Fibroblast of lung (primary cell): Measurements from ENCODE around the gene FKBP3.

Experiments used
- EZH2 ChIP-seq: IDR thresholded peaks from 2 replicates; pipeline ENCODE4 v1.5.1; 2012; ENCODE audit warnings: low read length, control low read depth, mild to moderate bottlenecking; ENCODE audit errors: missing control alignments
- TF ChIP-seq, protein P1 (sequence below), 2 donors: IDR thresholded peaks in 1 of 2; conservative IDR thresholded peaks in 1 of 2; 1 replicate in 1 of 2; 2 replicates in 1 of 2; pipeline ENCODE4 v1.5.1; 2011 to 2012; ENCODE audit warnings: low read length in 2 of 2, control low read depth in 1 of 2, inconsistent platforms in 1 of 2, low read depth in 1 of 2, mild to moderate bottlenecking in 1 of 2

DNA sequence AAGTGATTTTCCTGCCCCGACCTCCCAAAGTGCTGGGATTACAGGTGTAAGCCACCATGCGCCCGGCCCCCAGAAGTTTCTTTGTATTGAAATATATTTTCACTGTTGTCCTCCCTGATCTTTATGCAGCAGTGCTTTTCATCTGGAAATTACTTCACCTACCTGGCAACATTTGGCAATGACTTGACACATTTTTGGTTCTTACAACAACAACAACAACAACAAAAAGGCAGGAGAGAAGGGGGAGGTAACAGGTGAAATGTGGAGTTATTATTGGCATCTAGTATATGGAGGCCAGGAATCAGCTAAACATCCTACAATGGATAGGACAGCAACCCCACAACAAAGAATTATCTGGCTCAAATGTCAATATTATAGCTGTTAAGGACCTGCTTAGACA, 15.3 kb upstream of the FKBP3 start:
- TF ChIP-seq, protein P1, sequence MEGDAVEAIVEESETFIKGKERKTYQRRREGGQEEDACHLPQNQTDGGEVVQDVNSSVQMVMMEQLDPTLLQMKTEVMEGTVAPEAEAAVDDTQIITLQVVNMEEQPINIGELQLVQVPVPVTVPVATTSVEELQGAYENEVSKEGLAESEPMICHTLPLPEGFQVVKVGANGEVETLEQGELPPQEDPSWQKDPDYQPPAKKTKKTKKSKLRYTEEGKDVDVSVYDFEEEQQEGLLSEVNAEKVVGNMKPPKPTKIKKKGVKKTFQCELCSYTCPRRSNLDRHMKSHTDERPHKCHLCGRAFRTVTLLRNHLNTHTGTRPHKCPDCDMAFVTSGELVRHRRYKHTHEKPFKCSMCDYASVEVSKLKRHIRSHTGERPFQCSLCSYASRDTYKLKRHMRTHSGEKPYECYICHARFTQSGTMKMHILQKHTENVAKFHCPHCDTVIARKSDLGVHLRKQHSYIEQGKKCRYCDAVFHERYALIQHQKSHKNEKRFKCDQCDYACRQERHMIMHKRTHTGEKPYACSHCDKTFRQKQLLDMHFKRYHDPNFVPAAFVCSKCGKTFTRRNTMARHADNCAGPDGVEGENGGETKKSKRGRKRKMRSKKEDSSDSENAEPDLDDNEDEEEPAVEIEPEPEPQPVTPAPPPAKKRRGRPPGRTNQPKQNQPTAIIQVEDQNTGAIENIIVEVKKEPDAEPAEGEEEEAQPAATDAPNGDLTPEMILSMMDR (conservative IDR thresholded peaks at IDR 0.05 in 1 of 2, IDR thresholded peaks at IDR 0.05 in 1 of 2; ENCODE audit: low read depth in 1 of 2, low read length in 2 of 2): no peak
- no peak for TF ChIP-seq EZH2
